ENCODE measurements around the gene PRR5L.

The PRR5L gene

DNA sequence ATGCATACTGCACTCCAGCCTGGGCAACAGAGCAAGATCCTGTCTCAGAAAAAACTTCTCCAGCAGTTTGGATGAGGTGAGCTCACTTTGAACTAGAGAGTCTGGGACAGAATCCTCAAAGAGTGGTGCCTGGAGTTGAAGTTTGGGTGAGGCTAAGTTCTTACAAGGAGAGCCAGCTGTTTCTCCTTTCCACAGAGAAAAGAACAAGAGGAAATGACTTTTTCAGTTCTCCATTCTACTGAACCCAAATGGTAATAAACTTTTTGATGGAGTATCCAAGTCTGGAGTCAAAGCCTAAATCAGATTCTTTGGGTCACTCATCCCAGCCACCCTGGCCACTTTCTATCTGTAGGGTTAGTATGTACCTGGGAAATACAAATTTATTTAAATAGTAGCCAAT, 111.3 kb downstream of the PRR5L start:
- no peak for DNase-seq

GRCh38 chr11:36408498-36409136, 112.5 kb downstream of the PRR5L start:
- DNase-seq = no peak

GRCh38 chr11:36409152-36409816, 113.2 kb downstream of the PRR5L start:
- no peak for DNase-seq

GRCh38 chr11:36411202-36411640, 115.1 kb downstream of the PRR5L start:
- DNase-seq = no peak

DNA sequence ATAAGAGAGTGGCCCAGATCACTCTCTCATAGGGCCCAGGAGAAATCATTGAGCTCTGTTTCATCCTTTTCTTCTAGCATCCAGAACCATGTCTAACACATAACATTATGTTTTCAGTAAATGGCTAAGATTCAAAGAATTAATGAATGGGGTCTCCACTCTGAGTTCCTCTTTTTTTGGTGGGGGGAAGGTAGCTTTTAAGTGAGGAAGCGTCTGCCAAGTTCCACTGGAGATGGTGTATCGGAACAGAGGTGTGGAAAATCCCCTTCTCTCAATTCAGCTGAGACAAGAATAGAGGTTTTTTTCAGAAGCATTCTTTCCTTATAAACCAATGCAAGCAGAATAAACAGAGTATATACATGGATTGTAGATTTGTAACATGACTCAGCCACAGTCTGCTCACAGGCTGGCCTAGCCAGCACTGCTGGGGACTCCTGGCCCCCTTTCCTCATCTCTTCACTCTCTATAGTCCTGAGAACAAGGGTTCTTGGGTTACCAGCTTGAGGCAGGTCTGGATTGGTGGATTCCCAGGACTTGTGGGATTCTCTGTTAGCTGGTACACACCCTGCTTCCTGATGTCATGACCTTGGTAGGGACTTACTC, 116.8 kb downstream of the PRR5L start:
- DNase-seq = no peak

DNA sequence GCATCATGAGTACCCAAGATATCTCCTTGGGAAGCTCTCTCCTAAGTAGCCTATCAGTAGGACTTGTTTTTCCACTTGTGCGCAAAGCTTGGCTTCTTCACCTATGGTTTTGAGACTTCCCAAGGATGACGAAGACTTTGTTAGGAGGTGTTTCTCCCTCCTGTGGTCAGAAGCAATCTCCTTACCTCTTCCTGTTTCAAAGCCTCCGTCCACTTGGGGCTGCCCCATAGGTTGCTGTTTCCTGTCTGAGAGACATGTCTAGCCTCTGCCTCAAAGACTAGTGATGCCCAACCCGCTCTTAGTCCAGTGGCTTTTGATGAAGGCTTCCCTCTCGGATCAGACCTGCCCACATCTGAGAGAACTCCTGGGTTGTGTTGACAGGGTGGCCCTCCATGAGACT, 121.1 kb downstream of the PRR5L start:
- DNase-seq = no peak

DNA sequence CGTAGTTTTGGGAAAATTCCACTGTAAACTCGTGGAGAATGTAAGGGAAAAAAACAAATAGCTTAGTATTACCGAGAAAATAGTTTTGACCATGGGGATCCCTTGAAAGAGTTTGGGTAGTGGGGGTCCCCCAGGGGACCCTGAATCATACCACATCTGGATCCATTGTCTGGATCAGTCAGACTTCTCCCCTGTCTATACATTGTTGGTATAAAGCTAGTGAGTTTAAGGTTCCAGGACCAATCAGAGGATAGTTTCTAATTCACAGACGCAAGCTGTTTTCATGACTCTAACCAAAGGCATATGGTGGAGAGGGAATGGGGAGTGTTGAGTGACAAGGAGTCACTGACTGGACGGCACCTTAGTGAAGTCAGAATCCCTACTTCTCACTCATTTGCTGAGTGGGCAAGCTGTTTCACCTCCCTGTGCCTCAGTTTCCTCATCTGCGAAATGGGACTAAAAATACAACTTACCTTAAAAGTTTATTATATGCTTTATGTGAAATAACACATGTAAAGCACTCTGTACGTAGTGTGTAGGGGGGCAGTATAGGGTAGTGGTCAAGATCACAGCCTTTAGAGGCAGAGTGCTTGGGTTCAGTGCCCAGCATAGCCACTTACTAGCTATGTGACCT, 123.8 kb downstream of the PRR5L start:
- no peak for DNase-seq

DNA sequence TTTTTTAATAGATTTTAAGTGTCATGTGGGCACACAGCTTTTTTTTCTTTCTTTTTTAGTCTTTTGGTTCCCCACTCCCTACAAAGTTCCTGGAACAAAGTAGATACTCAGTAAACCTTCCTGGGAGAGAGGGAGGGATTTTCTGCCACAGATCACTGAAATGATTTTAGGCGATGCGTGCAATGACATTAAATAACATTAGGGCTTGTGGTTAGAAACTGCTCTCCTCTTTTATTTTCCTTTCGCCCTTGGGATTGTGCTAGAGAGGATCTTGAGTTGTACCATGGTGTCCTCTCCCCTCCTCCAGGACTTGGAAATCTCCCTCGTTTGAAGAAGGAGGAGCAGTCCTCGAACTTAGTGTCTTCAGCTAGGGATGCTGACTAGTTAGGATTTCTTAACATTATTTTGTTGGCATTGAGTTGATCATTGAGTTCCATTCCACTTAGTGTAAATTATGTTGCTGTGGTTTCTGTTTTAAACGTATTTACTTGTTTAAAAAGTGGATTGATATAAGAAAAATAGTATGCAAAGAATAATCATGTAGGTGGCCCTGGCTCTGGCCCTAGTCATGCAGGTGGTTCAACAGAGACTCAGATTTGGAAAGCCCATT, 125.6 kb downstream of the PRR5L start:
- no peak for DNase-seq

- DNase-seq = no peak
These were observed 129.5 kb downstream of the PRR5L start for GRCh38 chr11:36425561-36426081.

- no peak for DNase-seq
These were observed 130.2 kb downstream of the PRR5L start for GRCh38 chr11:36426226-36426848.

DNA sequence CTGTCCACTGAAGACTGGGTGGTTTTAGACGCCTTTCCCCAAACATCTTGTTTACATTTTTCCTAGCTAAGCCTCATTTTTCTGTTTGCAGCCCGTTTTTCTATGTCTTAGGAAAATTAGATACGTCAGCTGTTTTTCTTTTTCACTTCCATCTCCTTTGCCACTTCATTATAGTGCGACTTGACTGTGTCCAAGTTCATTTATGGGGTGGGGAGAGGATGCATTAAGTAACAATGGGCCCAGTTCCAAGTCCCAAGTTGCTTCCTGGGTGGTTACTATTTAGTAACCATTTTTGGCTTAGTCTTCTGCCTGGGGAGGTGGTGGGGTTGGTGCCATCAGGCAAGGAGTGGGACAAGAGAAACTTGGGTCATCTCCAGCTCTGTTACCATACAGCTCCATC, 131.0 kb downstream of the PRR5L start:
- DNase-seq = no peak

- DNase-seq = no peak
These were observed 131.8 kb downstream of the PRR5L start for GRCh38 chr11:36427876-36428275.

DNA sequence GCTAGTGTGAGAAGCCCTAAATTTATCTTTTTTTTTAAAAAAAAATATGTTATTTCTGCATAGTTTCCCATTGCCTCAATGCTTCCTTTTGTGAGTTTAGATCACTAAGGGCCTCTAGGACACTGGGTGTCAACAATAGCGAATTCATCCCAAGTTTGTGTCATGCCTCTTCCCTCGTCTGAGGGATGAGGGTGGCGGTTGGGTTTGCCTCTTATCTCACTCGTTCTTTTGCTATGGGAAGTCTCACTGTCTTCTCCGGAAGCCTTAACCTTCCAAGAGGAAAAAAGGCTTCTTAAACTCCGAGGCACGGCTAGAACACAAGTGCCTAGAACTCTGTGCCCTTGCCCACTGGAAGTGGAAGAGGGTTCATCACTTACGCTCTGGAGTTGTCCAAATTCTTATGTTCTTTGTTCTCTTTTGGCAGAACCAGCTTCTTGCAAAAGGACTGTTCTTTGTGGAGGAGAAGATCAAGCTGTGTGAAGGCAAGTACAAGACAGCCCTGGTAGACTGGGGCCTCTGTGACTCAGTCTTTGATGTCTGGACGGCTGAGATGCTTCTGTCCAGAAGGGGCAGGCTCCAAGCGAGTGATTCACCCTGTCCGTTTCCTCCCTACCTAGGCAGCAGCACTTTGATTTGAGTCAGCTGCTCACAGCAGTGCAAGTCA, 135.5 kb downstream of the PRR5L start:
- DNase-seq = no peak

DNA sequence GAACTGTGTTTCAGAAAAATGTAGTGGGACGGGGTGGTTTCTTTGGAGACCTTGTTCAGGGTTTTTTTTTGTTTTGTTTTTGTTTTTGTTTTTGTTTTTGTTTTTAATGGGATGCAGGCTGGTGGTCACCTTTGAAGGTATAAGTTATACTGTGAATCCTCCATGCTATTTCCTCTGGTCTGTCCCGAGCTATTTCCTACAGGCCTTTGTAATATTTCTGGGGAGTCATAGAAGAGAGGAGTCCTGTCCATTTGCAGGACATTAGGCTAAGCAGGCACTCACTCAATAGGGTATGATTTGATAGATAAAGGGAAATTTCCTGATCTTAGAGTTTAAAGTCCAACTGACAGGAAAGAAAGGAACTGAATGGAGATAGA, 136.0 kb downstream of the PRR5L start:
- DNase-seq = no peak

DNA sequence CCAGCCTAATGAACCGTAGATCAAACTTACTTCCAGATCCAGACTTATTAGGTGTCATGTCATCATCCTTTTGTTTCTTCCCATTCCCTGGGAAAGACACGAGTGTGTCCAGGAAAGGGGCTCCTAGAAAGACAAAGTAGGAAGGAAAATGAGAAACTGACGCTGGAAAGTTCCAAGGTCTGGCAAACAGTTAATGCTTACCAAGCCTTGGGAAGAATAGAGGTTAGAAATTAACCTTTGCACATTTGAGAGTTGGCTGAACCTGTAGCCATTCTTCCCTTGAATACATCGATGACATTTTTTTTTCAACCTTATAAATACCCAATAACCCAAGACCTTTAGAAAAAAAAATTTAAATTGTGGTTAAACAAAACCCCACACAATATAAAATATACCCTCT, 136.7 kb downstream of the PRR5L start:
- no peak for DNase-seq

DNA sequence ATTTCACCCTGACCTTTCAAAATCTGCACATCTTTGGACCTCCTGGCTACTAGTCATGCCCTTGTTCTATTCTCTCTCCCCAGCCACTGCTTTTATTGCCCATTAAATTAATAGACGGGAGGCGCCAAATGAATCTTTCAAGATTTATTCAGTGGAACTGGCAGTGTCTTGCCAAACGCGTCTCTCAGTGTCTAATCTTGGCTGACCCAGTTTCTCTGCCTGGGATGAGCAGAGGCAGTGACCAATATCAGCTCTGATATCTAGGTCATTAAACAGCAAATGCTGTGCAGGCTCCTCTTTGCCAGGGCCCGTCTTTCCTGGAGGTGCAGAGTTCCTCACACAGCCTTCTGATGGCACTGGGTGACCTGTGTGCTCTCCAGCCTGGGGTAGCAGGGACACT, 140.0 kb downstream of the PRR5L start:
- peak; percentile 63 for DNase-seq

- no peak for DNase-seq
These were observed 140.5 kb downstream of the PRR5L start for GRCh38 chr11:36436589-36436988.

- no peak for DNase-seq
These were observed 141.3 kb downstream of the PRR5L start for GRCh38 chr11:36437413-36437812.

DNA sequence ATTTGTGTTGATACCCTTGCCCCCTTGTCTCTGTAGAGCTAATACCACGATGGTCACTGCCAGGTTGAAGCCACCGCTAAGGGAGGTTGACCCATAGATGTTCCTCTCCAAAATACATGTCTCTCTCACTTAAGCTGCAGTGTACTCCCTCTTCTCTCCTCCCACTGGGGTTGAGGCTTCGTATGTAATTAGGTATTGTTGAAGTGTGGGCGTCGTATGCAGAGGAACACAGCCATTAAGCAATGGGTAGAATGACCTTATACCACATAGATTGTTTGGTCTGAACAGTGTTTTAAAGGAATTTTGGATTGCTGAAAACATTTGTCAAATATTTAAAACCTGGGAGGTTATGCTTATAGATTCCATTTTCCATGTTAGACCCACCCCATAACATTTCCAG, 142.0 kb downstream of the PRR5L start:
- DNase-seq = no peak

DNA sequence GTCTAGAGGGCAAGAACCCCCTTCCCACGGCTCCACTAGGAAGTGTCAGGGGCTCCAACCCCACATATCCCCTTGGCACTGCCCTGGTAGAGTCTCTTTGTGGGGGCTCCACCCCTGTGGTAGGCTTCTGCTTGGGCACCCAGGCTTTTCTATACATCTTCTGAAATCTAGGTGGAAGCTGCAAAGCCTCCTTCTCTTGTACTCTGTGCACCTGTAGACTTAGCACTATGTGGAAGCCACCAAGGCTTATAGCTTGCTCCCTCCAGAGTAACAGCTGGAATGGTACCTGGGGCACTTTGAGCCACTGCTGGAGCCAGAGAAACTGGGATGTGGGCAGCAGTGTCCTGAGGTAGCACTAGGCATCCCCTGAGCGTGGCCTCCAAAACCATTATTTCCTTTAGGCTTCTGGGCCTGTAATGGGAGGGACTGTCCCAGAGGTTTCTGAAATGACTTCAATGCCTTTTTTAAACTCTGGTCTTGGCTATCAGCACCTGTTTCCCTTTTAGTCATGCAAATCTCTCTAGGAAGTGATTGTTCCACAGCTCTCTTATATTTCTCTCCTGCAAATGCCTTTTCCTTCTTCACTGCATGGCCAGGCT, 145.6 kb downstream of the PRR5L start:
- DNase-seq = no peak

DNA sequence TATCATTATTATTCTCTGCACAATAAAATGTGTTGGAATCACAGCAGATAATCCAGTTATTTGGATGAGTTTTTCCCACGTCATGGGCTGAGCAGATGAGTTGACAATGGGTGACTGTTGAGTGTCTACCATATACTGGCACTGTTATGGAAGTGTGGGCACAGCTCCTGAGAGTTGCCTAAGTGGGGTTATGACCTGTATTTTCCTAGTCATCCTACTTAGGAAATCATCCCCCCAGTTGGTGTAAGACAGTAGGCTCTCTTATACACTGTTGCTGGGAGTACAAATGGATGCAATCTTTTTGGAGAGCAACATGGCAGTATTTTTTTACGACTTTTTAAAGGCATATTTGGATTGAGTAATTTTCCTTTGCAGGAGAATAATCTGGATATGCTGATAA, 147.6 kb downstream of the PRR5L start:
- DNase-seq = no peak

GRCh38 chr11:36446135-36446534, 150.0 kb downstream of the PRR5L start:
- DNase-seq = no peak

Data from retina (tissue), 1 donor.